OCI-LY3 (cell line): ENCODE results near the gene ALDH8A1.

Experiments
- CTCF ChIP-seq: fragments of 200-600, 300-600 bp; sonication (generic); IDR thresholded peaks from 2 replicates; pipeline ENCODE4 v1.5.1; 2014; ENCODE audit warnings: antibody characterized with exemption, low read length, low read depth
- EZH2phosphoT487 ChIP-seq: fragments of 200-600 bp; shearing (Covaris generic); IDR thresholded peaks from 2 replicates; pipeline ENCODE4 v1.6.1; 2018; ENCODE audit warnings: antibody characterized with exemption, mixed run types, low read depth

- TF ChIP-seq CTCF (no peak), EZH2phosphoT487 (no peak)
Measured at GRCh38 chr6:134882426-134883038, 67.4 kb downstream of the ALDH8A1 start.
